Measurements from ENCODE around the gene SPTLC3.
"Not testable (repeated sequence)": the region's sequence is repeated elsewhere in the genome, so short reads cannot be mapped to it uniquely, and the experiment has no call there.

The SPTLC3 gene

DNA sequence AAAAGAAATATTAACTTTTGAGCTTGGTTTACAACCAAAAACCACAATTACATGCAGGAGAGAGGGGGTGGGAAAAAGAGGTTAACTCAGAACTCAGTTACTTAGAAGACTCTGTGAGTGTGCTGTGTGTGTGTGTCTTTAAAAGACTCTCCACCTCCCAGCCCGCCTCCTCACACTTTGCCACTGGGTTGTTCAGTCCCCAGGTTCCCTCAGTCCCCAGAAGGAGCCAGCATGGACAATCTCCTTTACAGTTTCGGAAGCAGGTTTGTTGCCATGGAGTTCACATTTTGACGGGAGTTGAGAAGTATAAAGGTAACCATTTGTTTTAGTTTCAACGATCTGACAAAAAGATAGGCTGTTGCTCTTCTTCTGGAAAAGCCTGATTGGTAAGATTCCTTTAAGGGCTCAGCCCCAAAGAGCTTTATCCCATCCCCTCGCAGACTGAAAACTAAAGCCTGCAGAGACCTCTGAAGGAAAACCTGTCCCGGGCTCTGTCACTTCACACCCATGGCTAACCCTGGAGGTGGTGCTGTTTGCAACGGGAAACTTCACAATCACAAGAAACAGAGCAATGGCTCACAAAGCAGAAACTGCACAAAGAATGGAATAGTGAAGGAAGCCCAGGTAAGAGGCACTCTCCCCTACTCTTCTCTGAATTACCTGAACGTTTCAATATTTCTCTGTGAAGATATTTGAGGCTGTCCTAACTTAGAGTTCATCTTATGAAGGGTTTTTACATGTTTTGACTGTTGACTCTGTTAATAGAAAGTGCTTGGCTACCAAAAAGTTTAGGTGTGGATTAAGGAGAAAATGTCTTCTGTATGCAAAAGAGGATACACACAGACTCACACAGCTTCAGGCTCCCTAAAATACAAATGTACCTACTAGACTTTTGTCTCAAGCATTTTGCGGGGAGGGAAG lies at the start of gene SPTLC3:
TSS of gene SPTLC3 (plus strand) at position 212 of the 921 bp plus-strand sequence. CDS start at position 508, 296 bp downstream.
- DNase-seq = no peak

DNA sequence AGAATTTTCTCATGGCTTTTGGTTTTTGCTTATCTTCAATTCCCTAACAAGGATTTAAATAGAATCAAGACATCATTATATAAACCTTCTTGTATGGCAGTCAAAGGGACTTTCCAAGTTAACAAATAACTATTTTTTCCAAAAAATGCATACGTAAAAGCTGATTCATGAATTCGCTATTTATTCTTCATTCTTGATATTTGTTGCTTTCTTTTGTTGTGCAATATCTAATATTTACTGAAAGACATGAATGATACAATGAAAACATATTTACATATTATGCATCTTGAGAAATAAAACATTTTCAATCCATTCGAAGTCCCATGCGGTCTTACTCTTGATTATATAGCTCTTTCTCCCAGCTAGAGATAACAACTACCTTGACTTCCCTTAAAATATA lies 47.0 kb upstream of the SPTLC3 start:
- DNase-seq = no peak

DNA sequence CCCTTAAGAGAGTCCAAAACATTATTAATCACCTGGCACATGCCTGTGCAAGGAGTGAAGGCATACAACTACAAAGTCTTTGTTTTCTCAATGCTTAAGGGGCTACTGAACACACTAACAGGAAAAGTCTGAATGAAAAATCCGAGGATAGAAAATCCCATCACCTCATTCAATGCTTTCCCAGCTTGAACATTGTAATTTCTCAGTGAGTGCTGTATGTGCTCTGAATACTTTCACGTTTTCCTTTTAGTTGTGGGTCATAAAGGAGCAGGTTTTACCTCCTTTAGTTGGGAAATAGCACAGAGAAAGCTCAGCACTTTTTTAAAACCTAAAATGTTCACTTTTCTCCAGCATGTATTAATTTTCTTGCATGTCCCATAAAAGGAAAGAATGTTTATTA lies 45.9 kb upstream of the SPTLC3 start:
- DNase-seq = no peak

DNA sequence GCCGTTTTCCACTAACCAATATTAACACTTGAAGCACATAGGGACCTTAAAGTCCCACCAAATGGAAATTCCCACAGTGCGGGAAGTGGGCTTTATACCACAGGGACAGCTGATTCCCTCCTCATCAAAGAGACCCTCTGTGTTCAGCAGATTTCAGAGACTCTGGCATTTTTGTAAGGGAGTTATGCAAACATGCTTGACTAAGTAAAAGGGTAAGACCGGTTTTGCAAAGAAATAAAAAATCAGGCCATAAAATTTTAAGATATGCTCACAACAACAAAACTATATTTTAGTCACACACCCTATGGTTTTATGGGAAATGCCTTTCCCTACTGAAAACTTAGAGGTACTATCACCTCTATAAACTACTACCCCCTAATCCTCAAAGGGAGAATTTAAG lies 45.4 kb upstream of the SPTLC3 start:
- DNase-seq = no peak

DNA sequence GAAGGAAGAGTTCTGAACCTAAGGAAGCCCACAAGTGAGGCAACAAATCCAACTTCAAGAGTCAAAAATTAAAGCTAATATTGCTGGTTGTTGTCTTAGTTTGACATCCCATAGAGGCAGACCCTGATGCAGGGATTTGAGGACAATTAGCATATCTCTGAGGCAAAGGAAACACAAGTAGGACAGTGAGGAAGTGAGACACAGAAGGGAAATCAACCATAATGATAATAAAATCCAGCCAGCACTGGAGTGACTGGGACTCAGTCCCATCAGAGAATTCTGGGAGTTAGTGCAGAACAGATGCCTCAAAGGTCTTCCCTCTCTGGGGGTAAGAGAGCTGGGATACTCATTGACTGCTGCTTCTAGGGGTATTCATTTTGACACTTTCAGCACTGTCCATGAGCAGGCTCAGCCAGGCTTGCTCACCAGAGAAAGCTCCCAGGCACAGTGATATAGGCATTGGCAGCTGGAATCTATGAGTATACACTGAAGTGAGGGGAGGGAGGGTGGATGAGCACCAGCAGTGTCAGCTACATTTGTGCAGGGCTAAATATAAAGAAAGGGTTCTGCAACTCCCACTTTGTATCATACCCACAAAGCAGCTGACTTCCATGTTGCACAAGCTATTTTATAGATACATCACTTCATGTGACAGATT lies 43.4 kb upstream of the SPTLC3 start:
- no peak for DNase-seq

DNA sequence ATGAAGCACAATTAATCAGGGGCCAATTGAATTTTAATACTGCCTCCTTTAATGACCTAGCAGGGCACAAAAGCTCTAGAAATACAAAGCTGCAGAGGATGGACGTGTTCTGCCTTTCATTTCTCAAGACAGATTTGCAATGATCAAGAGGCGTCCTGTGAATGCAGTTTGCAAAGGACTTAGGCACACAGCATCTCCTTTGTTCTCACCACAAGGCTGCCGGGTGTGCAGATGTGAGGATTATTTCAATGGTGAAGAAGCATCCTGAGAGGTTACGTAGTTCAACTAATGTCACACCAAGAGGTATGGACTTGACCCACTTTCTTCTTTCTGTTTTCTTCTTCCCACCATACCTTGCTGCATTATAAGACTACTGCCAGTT lies 42.9 kb upstream of the SPTLC3 start:
- no peak for DNase-seq

DNA sequence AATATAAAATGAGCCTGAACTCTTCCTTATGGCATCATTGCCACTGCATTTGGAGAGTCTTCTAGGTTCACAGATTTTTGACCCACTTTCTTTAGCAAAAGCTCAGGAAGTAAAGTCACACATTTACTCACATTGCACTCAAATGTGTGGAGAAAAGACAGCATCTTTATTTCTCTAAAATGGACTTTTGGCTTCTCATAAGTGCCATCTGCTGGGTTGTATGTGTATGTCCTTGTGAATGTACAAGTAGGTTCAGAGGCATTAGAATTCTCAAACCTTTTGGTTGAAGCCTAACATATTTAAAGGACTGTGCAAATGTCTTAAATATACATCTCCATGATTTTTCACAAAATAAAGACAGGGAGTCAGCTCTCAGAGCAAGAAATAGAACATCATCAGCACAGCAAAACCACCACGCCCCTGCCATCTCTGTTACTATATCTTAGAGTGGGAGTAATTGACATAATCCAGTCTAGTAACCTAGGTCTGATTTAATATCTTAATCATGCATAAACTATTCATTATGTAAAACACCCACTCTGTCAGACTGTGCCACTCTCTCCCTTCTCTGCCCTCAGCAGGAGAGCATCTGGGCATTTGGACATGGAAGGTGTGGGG lies 42.2 kb upstream of the SPTLC3 start:
- no peak for DNase-seq

DNA sequence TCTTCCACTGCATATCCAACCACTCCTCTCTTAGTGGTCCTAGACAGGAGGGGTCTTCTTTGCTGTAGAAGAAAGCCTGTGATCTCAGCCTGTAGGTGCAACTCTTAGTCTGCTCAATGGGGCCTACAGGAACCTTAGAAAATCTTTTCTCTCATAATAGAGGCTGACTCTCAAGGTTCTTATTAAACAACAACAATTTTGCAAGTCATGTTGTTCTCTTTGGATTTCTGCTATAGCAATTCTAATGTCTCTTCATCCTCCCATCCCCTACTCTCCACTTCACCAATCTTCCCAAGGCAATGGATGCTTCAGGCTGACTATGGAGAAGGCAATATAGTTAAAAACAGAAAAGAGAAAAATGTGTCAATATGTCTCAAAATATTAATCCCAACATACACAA lies 40.8 kb upstream of the SPTLC3 start:
- no peak for DNase-seq

DNA sequence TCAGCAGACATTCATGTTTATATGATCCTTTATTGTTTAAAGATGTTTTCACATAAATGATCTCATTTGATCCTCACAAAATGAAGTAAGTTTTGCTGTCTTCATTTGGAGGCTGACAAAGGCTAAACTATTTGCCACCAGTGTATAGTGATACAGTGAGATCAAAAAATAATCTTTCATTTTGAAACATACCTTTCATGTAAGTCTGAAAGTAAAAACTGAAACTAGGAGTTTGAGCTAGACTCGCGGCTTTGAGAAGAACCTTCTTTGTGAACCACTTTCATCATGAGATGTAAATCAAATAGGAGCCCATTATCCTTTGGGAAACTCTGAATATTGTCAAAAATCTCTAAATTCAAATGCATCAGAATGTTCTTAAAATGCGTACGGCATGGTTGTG lies 40.3 kb upstream of the SPTLC3 start:
- no peak for DNase-seq

DNA sequence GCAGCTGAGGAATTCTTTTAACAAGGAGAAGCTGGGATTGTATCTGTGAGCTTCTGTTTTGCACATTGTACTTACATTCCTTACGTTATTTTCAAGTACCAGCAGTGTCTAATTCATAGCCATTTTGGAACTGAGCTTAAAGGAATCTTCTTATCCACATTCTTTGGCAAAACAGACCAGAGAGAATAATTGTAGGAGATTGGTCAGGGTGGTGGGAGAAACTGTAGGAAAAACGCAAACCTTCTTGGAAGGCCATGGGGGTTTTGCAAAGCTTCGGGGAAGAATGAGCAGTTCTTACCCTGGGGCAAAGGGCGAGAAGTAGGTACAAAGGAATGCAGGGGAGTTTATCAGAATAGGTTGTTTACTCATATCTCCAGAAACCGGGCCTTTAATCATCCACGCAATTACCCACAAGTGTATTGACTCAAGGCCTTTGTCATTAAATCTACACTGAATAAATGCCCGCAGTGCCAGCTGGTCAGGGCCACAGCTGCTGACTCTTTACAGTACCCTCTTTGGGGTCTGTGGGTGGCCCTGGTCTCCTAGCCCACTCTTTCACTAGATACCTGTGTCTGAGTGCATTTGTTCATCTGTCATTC lies 39.6 kb upstream of the SPTLC3 start:
- DNase-seq = no peak

DNA sequence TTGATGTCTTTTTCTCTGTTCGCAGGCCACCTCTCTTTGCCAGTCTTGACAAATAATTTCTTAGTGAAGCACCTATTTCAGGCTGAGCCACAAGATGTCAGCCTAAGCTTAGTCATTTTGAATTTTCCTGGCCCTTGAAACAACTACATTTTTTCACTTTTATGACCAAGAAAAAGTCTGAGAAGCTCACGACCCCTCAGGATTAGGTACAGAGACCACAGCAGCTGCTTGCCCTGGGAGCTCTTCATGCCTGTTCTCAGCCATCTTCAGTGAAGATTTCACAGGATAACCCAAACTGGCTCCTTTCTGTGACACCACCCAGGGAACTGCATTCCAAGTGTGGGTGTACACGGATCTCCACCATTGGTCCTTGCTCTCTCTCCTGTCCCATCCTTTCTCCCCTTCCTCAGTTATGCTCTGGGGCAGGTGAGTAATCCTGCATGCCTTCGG lies 38.4 kb upstream of the SPTLC3 start:
- DNase-seq = no peak

DNA sequence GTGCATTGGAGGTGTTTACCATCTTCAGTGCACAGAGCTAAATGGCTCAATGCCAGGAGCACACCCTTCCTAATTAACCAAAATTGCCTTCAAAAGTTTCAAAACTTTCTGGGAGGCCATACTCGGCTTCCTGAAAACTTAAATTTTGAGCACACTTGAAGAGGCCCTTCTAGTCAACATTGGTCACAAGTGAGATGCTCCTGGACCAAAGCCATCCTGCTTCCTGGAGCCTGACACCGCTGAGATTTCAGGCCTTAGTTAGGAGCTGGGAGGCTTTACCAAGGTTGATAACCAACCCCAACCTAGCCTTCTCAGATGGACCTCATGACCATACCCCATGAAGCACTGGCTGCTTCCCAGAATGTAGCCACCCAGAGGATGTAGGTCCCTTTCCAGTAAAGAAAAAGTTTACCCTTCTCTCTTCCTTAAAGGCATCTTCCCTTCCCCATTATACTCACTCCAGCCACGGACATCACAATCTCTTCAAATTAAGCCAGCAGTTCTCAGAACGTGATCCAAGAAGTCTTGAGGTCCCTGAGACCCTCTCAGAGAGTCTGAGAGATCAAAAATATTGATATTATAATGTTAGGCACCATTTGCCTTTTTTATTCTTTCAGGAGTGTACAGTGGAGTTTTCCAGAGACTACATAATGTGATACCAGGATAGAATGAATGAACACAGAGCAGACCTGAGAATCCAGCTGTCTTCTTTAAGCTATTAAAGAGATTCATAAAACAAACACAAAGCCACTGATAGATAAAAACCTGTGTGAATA lies 32.8 kb upstream of the SPTLC3 start:
- no peak for DNase-seq

DNA sequence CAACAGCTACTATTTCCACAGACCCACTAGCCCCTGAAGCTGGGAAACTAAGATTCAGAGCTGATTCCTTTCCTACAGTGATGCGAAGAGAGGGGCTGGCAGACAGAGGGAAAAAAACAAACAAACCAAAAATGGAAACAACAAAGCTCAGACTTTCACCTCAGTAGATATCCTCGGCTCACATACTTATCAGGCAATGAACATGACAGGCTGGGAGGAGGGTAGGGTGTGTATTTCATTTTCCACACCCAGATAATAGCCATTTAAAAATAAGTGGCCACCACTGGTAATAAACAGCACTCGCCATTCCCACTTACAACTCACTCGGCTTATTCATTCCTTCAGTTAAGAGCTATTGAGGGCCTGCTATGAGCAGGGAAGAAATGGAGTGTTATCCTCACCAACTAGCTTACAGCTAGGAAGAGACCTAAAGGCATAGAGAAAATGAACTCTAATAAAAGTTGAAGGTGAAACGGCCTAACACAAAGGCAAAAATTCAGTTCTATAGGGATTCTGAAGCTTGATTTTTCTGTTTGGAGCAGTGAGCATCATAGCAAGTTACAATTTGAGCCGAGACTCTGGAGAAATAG lies 32.0 kb upstream of the SPTLC3 start:
- no peak for DNase-seq

DNA sequence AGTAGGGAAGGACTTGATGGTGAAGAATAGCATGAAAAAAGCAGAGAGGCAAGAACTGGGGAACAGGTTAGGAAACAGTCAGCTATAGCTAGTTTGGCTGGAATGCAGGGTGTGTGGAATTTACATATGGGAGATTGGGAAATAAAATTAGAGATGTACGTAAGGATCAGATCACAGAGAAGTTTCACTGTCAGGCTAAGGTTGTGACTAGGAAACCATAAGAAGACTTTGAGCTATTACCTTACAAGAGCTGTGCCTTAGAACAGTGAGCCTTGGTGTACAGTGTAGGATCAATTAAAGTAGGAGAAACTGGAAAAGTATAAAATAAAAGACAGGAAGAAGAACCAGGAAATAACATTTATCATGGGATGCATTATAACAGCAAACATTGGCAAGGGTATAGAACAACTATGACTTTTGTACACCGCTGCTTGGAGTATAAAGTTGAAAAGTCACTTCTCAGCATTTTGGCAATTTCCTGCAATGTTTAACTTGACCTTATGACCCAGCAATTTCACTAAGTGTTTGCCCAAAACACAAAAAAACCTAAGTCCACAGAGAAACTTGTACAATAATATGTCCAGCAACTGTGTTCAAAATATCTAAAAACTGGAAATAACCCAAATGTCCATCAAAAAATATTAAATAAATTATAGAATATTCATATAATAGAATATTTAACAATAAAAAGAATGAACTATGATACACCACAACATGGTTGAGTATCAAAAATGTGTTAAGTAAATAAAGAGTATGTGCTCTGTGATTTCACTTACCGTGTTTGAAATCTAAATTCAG lies 31.2 kb upstream of the SPTLC3 start:
- no peak for DNase-seq

DNA sequence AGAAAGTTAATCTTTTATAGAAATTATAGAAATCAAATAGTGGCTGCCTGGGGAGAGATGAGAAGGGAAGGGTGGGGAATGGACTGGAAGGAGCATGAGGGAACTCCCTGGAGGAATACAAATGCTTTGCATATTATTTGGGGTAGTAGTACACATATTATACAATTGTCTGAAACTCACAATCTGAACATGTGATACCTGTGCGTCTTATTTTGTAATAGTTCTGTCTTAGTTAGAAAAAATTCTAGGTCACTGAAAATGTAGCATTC lies 30.7 kb upstream of the SPTLC3 start:
- DNase-seq = no peak

DNA sequence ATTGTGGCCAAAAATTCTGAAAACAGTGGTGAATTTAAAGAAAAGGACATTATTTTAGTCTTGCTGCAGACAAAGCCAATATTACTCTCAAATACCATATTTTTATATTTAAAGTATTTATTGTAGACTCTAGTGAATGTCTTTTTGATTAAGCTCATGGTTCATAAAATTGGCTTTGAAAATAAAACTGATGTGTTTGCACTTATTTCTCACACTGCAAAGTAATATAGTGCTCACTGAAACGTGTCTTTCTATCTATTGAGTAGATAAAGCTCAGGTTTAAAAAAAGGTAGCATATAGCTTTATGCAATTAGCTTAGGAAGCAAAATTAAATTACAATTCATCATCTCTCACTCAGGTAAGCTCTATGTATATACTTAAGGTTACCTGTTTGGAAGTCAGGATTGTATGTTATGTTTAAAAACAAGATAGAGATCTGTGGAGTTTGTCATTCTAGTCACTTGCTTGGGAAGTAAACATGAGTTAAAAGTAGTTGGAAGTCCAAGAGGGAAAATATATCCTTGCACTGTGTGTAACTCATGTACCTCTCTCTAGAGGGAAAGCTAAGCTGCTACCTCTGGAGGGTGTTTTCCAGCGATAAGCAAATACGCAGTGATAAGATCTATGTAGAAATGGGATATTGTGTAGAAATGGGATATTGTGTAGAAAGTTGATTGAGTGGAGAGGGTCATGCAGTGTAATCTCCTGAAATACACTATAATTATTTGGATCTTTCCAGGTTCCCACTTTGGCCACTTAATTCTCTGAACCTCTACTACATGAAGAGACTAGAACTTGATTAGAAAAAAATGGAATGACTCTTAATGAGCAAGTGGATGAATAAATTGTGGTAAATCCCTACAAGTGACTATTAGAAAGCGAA lies 29.9 kb upstream of the SPTLC3 start:
- DNase-seq = no peak

DNA sequence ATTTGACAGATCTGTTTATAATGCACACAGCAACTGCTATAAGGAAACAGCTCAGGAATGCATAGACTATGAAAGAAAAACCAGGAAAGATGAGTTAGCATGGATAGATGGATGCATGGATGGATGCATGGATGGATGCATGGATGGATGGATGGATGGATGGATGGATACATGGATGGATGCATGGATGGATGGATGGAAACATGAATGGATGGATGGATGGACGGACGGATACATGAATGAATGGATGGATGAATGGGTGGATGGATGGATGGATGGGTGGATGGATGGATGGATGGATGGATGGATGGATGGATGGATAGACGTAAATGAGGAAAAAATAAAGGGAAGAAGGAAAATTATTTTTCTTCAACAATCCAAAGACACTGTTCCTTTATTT lies 29.1 kb upstream of the SPTLC3 start:
- DNase-seq = not testable (repeated sequence)

DNA sequence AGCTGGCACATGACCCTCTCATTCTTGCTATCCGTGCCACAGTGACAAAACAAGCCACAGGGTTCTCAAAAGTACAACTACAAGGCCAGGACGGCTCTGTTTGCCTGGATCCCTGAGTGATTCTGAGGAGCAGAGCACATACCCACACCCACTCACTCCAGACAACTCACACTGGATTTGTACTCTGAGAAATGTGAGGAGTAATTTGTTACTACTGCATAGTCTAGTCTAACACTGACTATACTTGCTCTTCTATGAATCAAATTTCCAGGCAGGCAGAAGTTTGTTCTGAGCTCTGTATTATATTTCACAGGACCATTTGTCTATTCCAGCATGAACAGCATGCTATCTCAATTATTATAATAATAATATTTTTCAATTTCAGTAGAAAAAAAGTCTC lies 26.7 kb upstream of the SPTLC3 start:
- no peak for DNase-seq

DNA sequence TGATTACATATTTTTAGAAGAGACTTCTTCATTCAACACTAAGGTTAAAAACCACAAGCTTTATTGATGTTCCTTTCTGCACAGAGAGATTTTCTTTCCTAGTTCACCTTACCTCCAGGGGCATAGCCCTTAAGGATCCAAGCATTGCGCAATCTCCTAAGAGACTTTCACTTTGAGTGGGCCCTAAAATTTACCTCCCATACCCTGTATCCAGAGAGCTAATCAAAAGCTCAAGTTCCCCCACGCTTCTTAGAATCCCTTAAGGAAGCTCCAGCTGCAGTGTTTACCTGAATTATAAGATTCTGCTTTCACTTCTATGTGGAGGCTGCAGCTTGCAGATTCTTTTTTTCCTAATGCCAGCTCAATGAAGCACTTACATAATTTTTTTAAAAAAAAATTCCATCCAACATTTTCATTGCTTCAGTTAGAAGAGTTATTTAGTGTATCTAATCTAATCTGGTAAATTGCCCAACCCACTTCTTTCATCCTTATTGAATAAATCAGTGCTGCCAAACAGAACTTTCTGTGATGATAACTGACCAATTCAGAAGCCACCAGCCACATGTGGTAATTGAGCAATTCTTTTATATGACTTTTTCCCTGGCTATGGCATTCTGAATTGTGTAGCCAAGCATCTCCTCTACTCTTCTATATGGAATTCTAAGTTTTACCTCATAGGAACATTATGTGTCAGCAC lies 24.6 kb upstream of the SPTLC3 start:
- no peak for DNase-seq

DNA sequence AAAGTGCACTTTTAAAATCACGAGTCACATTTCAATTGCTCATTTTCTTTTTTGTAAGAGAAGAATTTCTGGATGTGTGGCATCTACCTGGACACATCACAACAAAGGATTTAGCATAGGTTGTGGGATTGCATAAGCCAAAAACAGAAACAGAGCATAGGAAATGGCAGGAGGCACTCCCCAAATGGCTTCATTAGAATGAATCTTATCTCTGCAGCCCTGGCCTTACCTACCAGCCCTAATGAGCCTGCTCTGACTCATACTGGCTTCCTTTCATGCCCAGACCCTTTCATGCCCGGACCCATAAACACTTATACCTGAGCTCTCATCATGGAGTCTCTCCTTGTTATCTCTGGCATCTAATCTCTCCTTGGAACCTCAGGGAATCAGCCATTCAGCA lies 23.9 kb upstream of the SPTLC3 start:
- no peak for DNase-seq

All from NK-92 treated with Interleukin-12 subunit alpha and Interleukin-12 subunit beta, amount 100 ng/mL, for 24 hours (cell line).